HK-2 (cell line): ENCODE data around the gene NID1.
"Not testable (repeated sequence)": the region's sequence is repeated elsewhere in the genome, so short reads cannot be mapped to it uniquely, and the experiment has no call there.

Experiments used
- DNase-seq: peaks from one replicate; pipeline ENCODE4 v3.0.0-alpha.2; 2018; ENCODE audit not compliant: unreplicated experiment

The NID1 gene

DNA sequence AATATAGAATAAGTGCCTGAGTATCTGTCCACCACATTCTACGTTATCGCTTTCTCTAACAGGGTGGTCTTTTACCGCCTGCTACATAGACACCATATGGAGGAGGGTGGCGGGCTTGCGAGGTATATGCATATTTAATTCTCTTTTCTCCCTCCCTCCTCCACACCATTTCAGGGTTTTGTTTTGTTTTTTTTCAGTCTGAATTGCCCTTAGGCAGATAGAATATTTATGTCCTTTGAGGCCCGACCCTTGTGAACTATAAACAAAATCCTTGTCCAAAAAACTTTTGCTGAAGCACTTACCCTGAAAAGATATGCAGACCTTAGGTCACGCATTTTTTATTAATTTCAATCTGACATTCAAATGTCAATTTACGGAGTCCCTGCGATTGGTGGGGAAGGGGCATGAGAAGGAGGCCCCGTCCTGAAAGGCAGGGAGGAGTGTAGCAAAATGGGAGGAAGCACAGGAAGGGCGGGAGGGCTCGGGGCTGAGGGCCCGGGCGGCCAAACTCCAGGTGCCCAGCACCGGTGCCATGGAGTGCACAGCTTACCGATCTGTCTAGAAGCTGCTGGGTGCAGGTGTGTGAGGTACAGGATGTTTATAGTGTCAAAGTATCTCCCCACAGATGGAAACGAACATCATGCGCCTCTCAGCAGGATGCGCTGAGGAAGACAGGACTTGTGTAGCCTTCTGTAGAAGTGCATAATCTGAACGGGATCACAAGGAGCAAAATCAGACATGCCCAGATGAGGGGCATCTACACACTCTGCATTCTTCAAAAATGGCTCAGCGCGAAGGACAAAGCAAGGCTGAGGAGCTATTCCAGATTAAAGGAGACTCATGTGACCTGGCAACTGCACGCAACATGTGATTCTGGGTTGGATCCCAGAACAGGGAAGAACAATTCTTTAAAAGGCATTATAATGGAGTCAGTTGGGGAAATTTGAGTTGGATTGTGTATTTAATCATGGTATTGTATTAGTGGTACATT lies 129.4 kb downstream of the NID1 start:
- no peak for DNase-seq

DNA sequence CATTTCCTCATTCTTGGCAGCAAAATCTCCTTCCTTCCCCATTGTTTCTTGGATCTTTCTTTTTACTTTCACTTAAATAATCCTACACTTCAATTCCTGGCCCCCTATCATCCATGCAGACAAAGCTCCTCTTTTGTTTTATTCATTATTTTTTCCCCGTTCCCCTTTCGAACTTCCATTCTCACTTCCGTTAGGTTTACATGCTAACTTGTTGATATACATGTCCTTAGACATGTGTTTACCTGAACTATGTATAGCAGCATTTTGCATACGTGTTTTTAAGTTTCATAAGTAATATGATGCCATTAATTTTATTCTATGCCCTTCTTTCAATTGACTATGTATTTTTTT lies 131.1 kb downstream of the NID1 start:
- DNase-seq = no peak

DNA sequence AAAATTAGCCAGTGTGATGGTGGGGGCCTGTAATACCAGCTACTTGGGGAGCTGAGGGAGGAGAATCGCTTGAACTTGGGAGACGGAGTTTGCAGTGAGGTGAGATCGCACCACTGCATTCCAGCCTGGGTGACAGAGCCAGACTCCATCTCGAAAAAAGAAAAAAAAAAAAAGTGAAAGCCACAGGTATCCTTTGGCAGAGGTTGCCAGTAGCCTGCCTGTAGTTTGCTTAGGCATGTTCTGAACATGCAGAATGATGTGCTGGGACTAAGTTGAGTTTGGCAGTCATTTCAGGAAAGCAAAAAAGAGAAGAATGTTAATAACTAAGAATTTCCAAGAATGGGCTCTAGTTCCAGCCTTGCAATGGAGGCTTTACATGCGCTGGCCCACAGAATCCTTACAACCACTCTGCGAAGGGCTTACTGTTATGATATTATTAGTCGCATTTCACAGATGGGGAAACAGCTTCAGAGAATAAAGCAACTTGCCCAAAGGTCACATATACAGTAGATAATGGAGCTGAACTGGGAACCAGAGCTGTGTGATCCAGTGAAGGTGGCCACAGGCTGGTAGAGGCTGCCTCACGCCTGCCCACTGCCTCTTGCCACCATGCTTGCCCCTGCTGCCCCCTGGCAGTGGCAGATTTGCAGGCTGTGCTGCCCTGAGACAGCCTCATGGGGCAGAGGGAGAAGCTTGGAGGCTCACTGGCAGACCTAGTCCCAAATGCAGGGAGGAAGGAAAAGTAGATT lies 131.7 kb downstream of the NID1 start:
- no peak for DNase-seq

DNA sequence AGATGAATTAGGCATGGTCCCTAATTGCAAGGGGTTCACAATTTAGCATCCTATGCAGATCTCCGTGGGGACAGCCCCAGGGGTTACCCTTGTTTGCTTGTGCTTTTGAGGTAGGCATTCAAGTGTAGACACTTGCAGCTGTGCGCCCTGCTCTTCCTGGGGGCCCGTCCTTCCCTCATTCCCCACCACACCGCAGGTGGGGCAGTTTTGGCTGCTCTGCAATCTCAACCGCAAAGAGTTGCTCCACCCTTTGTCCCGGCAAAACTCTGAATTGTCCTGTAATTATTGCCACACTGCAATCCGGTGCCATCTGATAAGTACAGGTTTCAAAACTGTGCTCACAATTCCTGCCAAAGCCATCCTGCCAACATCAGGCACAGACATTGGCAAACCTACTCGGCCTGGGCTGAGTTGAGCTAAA lies 132.8 kb downstream of the NID1 start:
- no peak for DNase-seq

DNA sequence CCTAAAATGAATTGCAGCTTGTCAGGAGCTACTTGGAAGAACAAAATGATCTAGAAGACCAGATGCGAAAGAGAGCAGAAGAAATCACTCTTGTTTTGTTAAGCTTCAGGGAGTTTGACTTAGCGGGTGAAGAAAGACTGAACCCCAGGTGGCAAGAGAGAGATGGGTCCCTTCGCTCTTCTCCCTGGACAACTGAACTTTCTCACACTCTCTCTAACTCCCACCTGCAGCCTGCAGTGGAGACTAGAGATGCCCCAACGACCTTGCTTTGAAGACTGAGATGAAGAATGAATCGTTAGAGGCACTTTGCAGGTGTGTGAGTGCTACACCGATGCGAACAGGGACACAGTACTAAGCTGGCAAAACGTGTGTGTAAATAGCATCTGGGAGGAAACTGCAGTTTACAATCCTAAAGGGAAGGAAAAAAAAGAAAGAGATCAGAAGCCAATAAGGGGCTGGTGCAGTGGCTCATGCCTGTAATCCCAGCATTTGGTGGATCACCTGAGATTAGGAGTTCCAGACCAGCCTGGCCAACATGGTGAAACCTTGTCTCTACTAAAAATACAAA lies 133.6 kb downstream of the NID1 start:
- DNase-seq = no peak

DNA sequence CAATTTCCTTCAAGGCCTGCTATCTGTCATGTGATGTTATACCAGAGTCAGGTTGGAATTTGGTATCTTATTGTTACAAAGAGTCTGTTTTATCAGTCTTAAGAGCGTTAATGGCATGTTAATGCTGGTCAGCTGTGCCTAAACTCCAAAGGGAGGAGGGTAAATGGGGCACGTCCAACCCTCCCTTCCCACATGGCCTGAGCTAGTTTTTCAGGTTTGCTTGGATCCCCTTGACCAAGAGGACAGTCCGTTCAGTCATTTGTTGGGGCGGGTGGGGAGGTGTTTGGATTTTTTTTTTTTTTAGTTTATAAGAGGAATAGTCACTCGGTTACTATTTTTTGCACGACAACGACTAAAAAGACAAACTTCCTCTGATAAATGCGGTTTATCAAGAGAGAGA lies 134.3 kb downstream of the NID1 start:
- DNase-seq = no peak

DNA sequence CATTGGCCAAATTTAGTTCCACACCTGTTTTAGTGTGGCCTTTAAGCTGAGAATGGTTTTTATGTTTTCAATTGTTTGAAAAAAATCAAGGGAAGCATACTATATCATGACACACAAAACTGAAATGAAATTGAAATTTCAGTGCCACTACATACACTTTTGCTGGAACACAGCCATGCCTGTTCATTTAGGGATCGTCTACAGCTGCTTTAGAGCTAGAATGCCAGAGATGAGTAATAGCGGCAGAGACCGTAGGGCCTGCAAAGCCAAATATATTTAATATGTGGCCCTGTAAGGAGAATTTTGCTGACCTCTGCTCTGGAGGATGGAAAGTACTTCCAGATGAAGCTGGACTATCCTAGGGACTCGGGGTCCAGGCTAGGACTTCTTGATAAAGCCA lies 135.7 kb downstream of the NID1 start:
- DNase-seq = no peak

DNA sequence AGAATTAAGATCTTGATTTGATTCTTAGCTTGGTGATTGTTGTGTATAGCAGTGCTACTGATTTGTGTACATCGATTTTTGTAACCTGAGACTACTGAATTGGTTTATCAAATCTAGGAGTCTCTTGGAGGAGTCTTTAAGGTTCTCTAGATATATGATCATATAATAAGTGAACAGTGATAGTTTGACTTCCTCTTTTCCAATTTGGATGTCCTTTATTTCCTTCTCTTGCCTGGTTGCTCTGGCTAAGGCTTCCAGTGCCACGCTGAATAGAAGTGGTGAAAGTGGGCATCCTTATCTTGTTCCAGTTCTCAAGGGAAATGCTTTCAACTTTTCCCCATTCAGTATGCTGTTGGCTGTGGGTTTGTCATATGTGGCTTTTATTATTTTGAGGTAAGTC lies 136.7 kb downstream of the NID1 start:
- no peak for DNase-seq

DNA sequence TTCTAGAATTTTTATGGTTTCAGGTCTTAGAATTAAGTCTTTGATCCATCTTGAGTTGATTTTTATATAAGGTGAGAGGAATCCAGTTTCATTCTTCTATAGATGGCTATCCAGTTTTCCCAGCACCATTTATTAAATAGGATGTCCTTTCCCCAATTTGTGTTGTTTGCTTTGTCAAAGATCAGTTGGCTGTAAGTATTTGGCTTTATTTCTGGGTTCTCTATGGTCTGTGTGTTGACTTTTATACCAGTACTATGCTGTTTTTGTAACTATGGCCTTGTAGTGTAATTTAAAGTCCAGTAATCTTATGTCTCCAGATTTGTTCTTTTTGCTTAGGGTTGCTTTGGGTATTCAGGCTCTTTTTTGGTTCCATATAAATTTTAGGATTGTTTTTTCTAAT lies 137.3 kb downstream of the NID1 start:
- DNase-seq = not testable (repeated sequence)
